K562 (cell line): ENCODE data around the gene ERC2. TPM values are rescaled to one million over a fixed set of nuclear protein-coding genes. Genes with fewer than 3 reads are reported as not detected.

Experiments
- ATAC-seq: fragments of 200-7000 bp; cut with Tn5 transposase; 3 replicates; pipeline ENCODE4 v1.9.1; 2020; ENCODE audit warnings: moderate library complexity
- BruUV-seq: library from RNA; stranded (reverse); fragments of 400-500 nt; replicated peaks from 2 replicates; lab custom pipeline; 2021; lab: Mats Ljungman, UMichigan
- CTCF ChIA-PET: fragments of 300-600 bp; formaldehyde crosslinking; extraction: SDS; loops from one replicate; lab custom pipeline; 2021; ENCODE audit warnings: low intra/inter-chr PET ratio; lab: Yijun Ruan, JAX
- POLR2A ChIA-PET: fragments of 300-600, 350-650 bp; sonication (Branson Sonifier 250); formaldehyde crosslinking; extraction: SDS; loops from one replicate; lab custom pipeline; 2021; ENCODE audit warnings: antibody characterized with exemption, inconsistent platforms; lab: Yijun Ruan, JAX
- DNase-seq, 4 experiments: peaks; one replicate each; pipeline versions ENCODE4 v3.0.0 to v3.0.0-alpha.2; 2011 to 2018; ENCODE audit warnings: low spot score in 3 of 4, mixed read lengths in 3 of 4; ENCODE audit errors: extremely low read depth in 1 of 4
- FAIRE-seq: peaks from 2 replicates; lab custom pipeline; 2011; peaks lifted over from hg19 to GRCh38; lab: Jason Lieb, UNC
- H2AFZ ChIP-seq: 2 replicates; pipeline ENCODE4 v1.6.0; 2011; ENCODE audit warnings: low read depth, low read length, control low read depth, inconsistent platforms
- H3K27ac ChIP-seq: fragments of 200-600 bp; 3 replicates; pipeline ENCODE4 v1.8.0; 2011; ENCODE audit warnings: low read depth, mild to moderate bottlenecking, control low read depth, inconsistent platforms, low read length, moderate library complexity, mixed read lengths; ENCODE audit errors: extremely low read depth
- H3K27me3 ChIP-seq, 2 experiments: fragments of 300-600 bp in 1 of 2; 2 replicates in 1 of 2; 3 replicates in 1 of 2; pipeline versions ENCODE4 v1.6.0 to v1.8.0; 2011; ENCODE audit warnings: inconsistent platforms in 2 of 2, low read length in 2 of 2, mild to moderate bottlenecking in 1 of 2, mixed read lengths in 1 of 2, moderate library complexity in 1 of 2; ENCODE audit not compliant: control insufficient read depth in 2 of 2, insufficient read depth in 2 of 2
- H3K36me3 ChIP-seq: fragments of 300-600 bp; 3 replicates; pipeline ENCODE4 v1.8.0; 2011; ENCODE audit warnings: mild to moderate bottlenecking, low read length, inconsistent platforms; ENCODE audit not compliant: control insufficient read depth, insufficient read depth
- H3K4me1 ChIP-seq, 2 experiments: fragments of 200-600 bp in 1 of 2; replicated peaks in 1 of 2; 2 replicates in 1 of 2; 3 replicates in 1 of 2; pipeline versions ENCODE4 v1.5.1 to v1.8.0; 2011; ENCODE audit warnings: inconsistent platforms in 2 of 2, low read length in 2 of 2, mild to moderate bottlenecking in 1 of 2, mixed read lengths in 1 of 2, moderate library complexity in 1 of 2; ENCODE audit not compliant: control insufficient read depth in 2 of 2, insufficient read depth in 2 of 2
- H3K4me2 ChIP-seq: 2 replicates; pipeline ENCODE4 v1.6.1; 2011; ENCODE audit warnings: low read length, control low read depth, inconsistent platforms, mixed read lengths; ENCODE audit not compliant: insufficient read depth
- H3K4me3 ChIP-seq: fragments of 200-600 bp; sonication (generic), shearing (Covaris generic); 2 replicates; pipeline ENCODE4 v1.5.1; 2016; ENCODE audit warnings: control low read depth, inconsistent platforms
- H3K79me2 ChIP-seq: fragments of 200-600 bp; 3 replicates; pipeline ENCODE4 v1.8.0; 2011; ENCODE audit warnings: low read length, inconsistent platforms; ENCODE audit not compliant: control insufficient read depth, insufficient read depth
- H3K9ac ChIP-seq, 2 experiments: 2 replicates each; pipeline versions ENCODE4 v1.6.0 to v1.6.1; 2011; ENCODE audit warnings: low read depth in 2 of 2, low read length in 2 of 2, control low read depth in 1 of 2, inconsistent platforms in 1 of 2, mild to moderate bottlenecking in 1 of 2, mixed read lengths in 1 of 2; ENCODE audit not compliant: insufficient read depth in 1 of 2
- H3K9me1 ChIP-seq: one replicate; pipeline ENCODE4 v1.6.0; 2011; ENCODE audit warnings: inconsistent platforms, mild to moderate bottlenecking, low read length, moderate library complexity; ENCODE audit not compliant: control insufficient read depth, insufficient read depth
- H3K9me3 ChIP-seq: replicated peaks from 2 replicates; pipeline ENCODE4 v1.5.1; 2011; ENCODE audit warnings: low read depth, low read length, inconsistent platforms; ENCODE audit not compliant: control insufficient read depth, insufficient read depth
- H4K20me1 ChIP-seq: replicated peaks from 2 replicates; pipeline ENCODE4 v1.6.1; 2011; ENCODE audit warnings: low read length, inconsistent platforms, mixed read lengths; ENCODE audit not compliant: control insufficient read depth, insufficient read depth
- FIP1L1 ChIP-seq: fragments of 200-400 bp; formaldehyde crosslinking; IDR thresholded peaks from 2 replicates; pipeline ENCODE4 v1.6.1; 2018; ENCODE audit warnings: mild to moderate bottlenecking, low read depth, low read length; ENCODE audit not compliant: poor library complexity, severe bottlenecking
- IRF2 ChIP-seq: sonication (generic); formaldehyde crosslinking; IDR thresholded peaks from 2 replicates; pipeline ENCODE4 v1.8.1; 2022; ENCODE audit warnings: mild to moderate bottlenecking, missing genetic modification reagents
- NR2C2 ChIP-seq, 2 experiments: fragments of 200-800 bp in 1 of 2; sonication (Bioruptor generic) in 1 of 2; sonication (generic) in 1 of 2; formaldehyde crosslinking in 1 of 2; IDR thresholded peaks; 2 replicates each; pipeline versions ENCODE4 v1.6.1 to v1.8.0; 2016 to 2022; ENCODE audit warnings: mild to moderate bottlenecking in 1 of 2, missing compliant biosample characterization in 1 of 2, missing genetic modification characterization in 1 of 2, missing genetic modification reagents in 1 of 2
- RBM17 ChIP-seq: fragments of 200-400 bp; formaldehyde crosslinking; IDR thresholded peaks from 2 replicates; pipeline ENCODE4 v1.6.1; 2017; ENCODE audit warnings: low read depth, mild to moderate bottlenecking, low read length, borderline replicate concordance
- RFX1 ChIP-seq: fragments of 450-650 bp; IDR thresholded peaks from 2 replicates; pipeline ENCODE4 v1.6.1; 2016; ENCODE audit warnings: mild to moderate bottlenecking, moderate library complexity
- SAFB ChIP-seq: fragments of 200-400 bp; formaldehyde crosslinking; IDR thresholded peaks from 2 replicates; pipeline ENCODE4 v1.6.1; 2017; ENCODE audit warnings: low read depth, low read length, borderline replicate concordance
- SRSF9 ChIP-seq: fragments of 200-400 bp; formaldehyde crosslinking; IDR thresholded peaks from 2 replicates; pipeline ENCODE4 v1.6.1; 2017; ENCODE audit warnings: low read depth, low read length, borderline replicate concordance
- ZNF217 ChIP-seq: sonication (generic); formaldehyde crosslinking; IDR thresholded peaks from 2 replicates; pipeline ENCODE4 v1.8.0; 2022; ENCODE audit warnings: mild to moderate bottlenecking, missing genetic modification reagents
- ZNF444 ChIP-seq: fragments of 250-450 bp; sonication (Bioruptor Pico); IDR thresholded peaks from 2 replicates; pipeline ENCODE4 v1.4.0; 2020; ENCODE audit warnings: mild to moderate bottlenecking, moderate library complexity
- ZNF583 ChIP-seq: fragments of 250-450 bp; sonication (Bioruptor Pico); IDR thresholded peaks from 2 replicates; pipeline ENCODE4 v1.4.0; 2020
- ZNF589 ChIP-seq: fragments of 200-800 bp; sonication (Bioruptor generic); IDR thresholded peaks from 2 replicates; pipeline ENCODE4 v1.6.1; 2016; ENCODE audit warnings: low read depth, missing genetic modification characterization, missing compliant biosample characterization
- ZNF79 ChIP-seq: fragments of 250-450 bp; sonication (Bioruptor Pico); IDR thresholded peaks from 2 replicates; pipeline ENCODE4 v1.4.0; 2020; ENCODE audit warnings: low read depth, mild to moderate bottlenecking, moderate library complexity
- WGBS: fragments of 100-300 bp; shearing (Covaris generic); methylation state at CpG from one replicate; pipeline ENCODE4 v1.1.6; 2016; ENCODE audit warnings: low coverage, mixed read lengths; ENCODE audit not compliant: insufficient coverage; ENCODE audit errors: missing lambda C conversion rate; 5-methylcytosine and 5-hydroxymethylcytosine counted together
- in situ Hi-C: fragments of 300-500 bp; cut with MboI; formaldehyde crosslinking; loops from 4 replicates; pipeline ENCODE4 v1.15.0; 2018; ENCODE audit warnings: inconsistent platforms, mixed read lengths
- intact Hi-C: fragments of 100-400 bp; cut with micrococcal nuclease; formaldehyde crosslinking; loops from 2 replicates; pipeline ENCODE4 v1.14.2; 2022
- polyA plus RNA-seq, 8 experiments: library from polyadenylated mRNA; depleted of rRNA in 4 of 8; stranded (reverse) in 5 of 8; unstranded in 3 of 8; fragments of >200 nt; fragmentation: Nextera tagmentation in 2 of 8; fragmentation: Illumina TruSeq in 1 of 8; extraction: Ambion mirVana in 2 of 8; extraction: Trizol in 1 of 8; gene quantifications; 2 replicates each; pipeline versions ENCODE4 v1.2.1 to v1.2.3, GENCODE V29; 2011 to 2014; ENCODE audit warnings: inconsistent platforms in 1 of 8, missing spikeins in 1 of 8
- total RNA-seq, 7 experiments: library from RNA; depleted of rRNA in 6 of 7; stranded (reverse); fragments of >200 nt in 6 of 7; fragmentation: Illumina TruSeq in 2 of 7; extraction: Trizol in 2 of 7; gene quantifications; 2 replicates each; pipeline versions ENCODE4 v1.2.1 to v1.2.3, GENCODE V29; 2011 to 2021; ENCODE audit warnings: low replicate concordance in 1 of 7
- TF ChIP-seq, protein P1 (sequence below): fragments of 450-650 bp; conservative IDR thresholded peaks from 2 replicates; pipeline ENCODE4 v1.6.1; 2016; ENCODE audit warnings: missing genetic modification characterization, low read depth, mild to moderate bottlenecking, missing compliant biosample characterization, moderate library complexity
- TF ChIP-seq, protein P2 (sequence below), 2 experiments: IDR thresholded peaks in 1 of 2; conservative IDR thresholded peaks in 1 of 2; 2 replicates each; pipeline ENCODE4 v1.6.1; 2016; ENCODE audit warnings: low read depth in 2 of 2, mild to moderate bottlenecking in 1 of 2, missing compliant biosample characterization in 1 of 2, missing genetic modification characterization in 1 of 2, moderate library complexity in 1 of 2
- TF ChIP-seq, protein P3 (sequence below): fragments of 250-450 bp; sonication (Bioruptor Pico); IDR thresholded peaks from 2 replicates; pipeline ENCODE4 v1.9.0; 2021; ENCODE audit warnings: mild to moderate bottlenecking
- TF ChIP-seq, protein P4 (sequence below): fragments of 450-650 bp; formaldehyde crosslinking; IDR thresholded peaks from 2 replicates; pipeline ENCODE4 v1.4.0; 2022; ENCODE audit warnings: missing genetic modification characterization

ERC2 gene
- total and polyA plus RNA-seq, 9 of the 15 experiments (the other 6 are each of a cell fraction or from before 2014, with no cell fraction given), result 0.04 to 0.18 (median 0.07) TPM; not detected in 2

DNA sequence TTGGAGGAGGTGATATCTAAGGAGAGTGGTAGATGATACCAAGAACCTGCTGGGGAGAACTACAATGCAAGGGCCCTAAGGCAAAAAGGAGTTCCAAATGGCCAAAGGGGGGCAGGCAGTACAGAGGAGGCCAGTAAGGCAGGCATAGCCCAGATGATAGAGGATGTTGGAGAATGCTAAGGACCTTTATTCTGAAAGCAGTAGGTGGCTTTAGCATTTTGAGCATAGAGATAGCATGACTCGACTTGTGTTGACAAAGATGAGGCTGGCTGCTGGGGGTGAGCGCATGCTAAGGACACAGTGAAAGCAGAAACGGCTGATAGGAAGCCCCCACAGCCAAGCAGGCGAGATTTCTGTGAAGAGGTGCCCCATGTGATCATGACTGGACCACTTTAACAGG, 419.3 kb downstream of the ERC2 start:
- no peaks in the 10 kb centered on the region for H3K4me1 ChIP-seq
- CTCF ChIA-PET, result no interaction called here
- WGBS, result 0% methylated on average over 3 of the region's 4 CpGs
- no peaks in the 10 kb centered on the region for H3K27me3 ChIP-seq
- TF ChIP-seq, protein P1, sequence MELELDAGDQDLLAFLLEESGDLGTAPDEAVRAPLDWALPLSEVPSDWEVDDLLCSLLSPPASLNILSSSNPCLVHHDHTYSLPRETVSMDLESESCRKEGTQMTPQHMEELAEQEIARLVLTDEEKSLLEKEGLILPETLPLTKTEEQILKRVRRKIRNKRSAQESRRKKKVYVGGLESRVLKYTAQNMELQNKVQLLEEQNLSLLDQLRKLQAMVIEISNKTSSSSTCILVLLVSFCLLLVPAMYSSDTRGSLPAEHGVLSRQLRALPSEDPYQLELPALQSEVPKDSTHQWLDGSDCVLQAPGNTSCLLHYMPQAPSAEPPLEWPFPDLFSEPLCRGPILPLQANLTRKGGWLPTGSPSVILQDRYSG (tag), result no peak
- TF ChIP-seq ZNF79 (CRISPR knock-in tag), result no peak
- TF ChIP-seq NR2C2 (CRISPR knock-in tag; IDR thresholded peaks at IDR 0.05), result no peak
- no peak for TF ChIP-seq NR2C2 (tag; IDR thresholded peaks at IDR 0.05)
- TF ChIP-seq ZNF217 (CRISPR knock-in tag), result no peak
- TF ChIP-seq ZNF583, result no peak
- no peak for TF ChIP-seq IRF2 (CRISPR knock-in tag)
- TF ChIP-seq SRSF9, result no peak
- no peak for TF ChIP-seq RFX1
- no peak for TF ChIP-seq ZNF589 (CRISPR knock-in tag)
- TF ChIP-seq RBM17, result no peak
- TF ChIP-seq, protein P2, sequence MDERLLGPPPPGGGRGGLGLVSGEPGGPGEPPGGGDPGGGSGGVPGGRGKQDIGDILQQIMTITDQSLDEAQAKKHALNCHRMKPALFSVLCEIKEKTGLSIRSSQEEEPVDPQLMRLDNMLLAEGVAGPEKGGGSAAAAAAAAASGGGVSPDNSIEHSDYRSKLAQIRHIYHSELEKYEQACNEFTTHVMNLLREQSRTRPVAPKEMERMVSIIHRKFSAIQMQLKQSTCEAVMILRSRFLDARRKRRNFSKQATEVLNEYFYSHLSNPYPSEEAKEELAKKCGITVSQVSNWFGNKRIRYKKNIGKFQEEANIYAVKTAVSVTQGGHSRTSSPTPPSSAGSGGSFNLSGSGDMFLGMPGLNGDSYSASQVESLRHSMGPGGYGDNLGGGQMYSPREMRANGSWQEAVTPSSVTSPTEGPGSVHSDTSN (CRISPR knock-in tag; IDR thresholded peaks at IDR 0.05; ENCODE audit: low read depth), result no peak
- TF ChIP-seq, protein P2 (tag; conservative IDR thresholded peaks at IDR 0.05; ENCODE audit: low read depth), result no peak
- no peak for TF ChIP-seq FIP1L1
- TF ChIP-seq, protein P3, sequence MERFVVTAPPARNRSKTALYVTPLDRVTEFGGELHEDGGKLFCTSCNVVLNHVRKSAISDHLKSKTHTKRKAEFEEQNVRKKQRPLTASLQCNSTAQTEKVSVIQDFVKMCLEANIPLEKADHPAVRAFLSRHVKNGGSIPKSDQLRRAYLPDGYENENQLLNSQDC (CRISPR knock-in tag), result no peak
- TF ChIP-seq SAFB, result no peak
- TF ChIP-seq, protein P4, sequence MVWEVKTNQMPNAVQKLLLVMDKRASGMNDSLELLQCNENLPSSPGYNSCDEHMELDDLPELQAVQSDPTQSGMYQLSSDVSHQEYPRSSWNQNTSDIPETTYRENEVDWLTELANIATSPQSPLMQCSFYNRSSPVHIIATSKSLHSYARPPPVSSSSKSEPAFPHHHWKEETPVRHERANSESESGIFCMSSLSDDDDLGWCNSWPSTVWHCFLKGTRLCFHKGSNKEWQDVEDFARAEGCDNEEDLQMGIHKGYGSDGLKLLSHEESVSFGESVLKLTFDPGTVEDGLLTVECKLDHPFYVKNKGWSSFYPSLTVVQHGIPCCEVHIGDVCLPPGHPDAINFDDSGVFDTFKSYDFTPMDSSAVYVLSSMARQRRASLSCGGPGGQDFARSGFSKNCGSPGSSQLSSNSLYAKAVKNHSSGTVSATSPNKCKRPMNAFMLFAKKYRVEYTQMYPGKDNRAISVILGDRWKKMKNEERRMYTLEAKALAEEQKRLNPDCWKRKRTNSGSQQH, result no peak
- no peak for TF ChIP-seq ZNF444 (CRISPR knock-in tag)
- TF ChIP-seq, all 486 proteins: peak for 0
- BruUV-seq, result no TSS peak
- Histone ChIP-seq H3K27ac (no peak overlapping the region), H2AFZ (no peak overlapping the region), H3K36me3 (no peaks in the 10 kb centered on the region), H3K9me1 (no peaks in the 10 kb centered on the region), H3K9me3 (no peaks in the 10 kb centered on the region), H4K20me1 (no peaks in the 10 kb centered on the region), H3K9ac (no peak overlapping the region), H3K4me3 (no peak overlapping the region), H3K4me2 (no peak overlapping the region), H3K79me2 (no peaks in the 10 kb centered on the region)
- in situ Hi-C loops, result no loop called here
- POLR2A ChIA-PET, result no interaction called here
- intact Hi-C loops, result no loop called here
- no peak for ATAC-seq
- no peak for FAIRE-seq
- no peak for DNase-seq
